Activated CD8-positive, alpha-beta memory T cell treated with anti-CD3 and anti-CD28 coated beads, Interleukin-2, amount 50 U/mL, for 48 hours (primary cell): ENCODE data around the gene DDN.

Source experiments
- DNase-seq: peaks from one replicate; pipeline ENCODE4 v3.0.0-alpha.2; 2020

Gene DDN

GRCh38 chr12:49010092-49010668, 11.0 kb upstream of the DDN start:
- DNase-seq, result no peak

- no peak for DNase-seq
These were observed 9.8 kb upstream of the DDN start for GRCh38 chr12:49008943-49009342.

GRCh38 chr12:49000346-49000745, 1.2 kb upstream of the DDN start:
- DNase-seq, result no peak

GRCh38 chr12:48998497-48999353, 450 bp downstream of the DDN start:
- DNase-seq, result no peak

GRCh38 chr12:48997719-48998496, 1.3 kb downstream of the DDN start:
- peak; percentile 75 for DNase-seq

GRCh38 chr12:48996794-48997718, 2.1 kb downstream of the DDN start:
- peak; percentile 83 for DNase-seq

GRCh38 chr12:48995086-48995879, 3.9 kb downstream of the DDN start:
- peak; percentile 78 for DNase-seq

GRCh38 chr12:48994224-48995085, 4.7 kb downstream of the DDN start:
- DNase-seq, result no peak

- no peak for DNase-seq
These were observed 5.4 kb downstream of the DDN start for GRCh38 chr12:48993787-48994186.

GRCh38 chr12:48991247-48992050, 7.7 kb downstream of the DDN start:
- DNase-seq, result no peak

GRCh38 chr12:48990552-48990951, 8.6 kb downstream of the DDN start:
- no peak for DNase-seq

GRCh38 chr12:48988030-48988649, 11.0 kb downstream of the DDN start:
- DNase-seq, result peak; percentile 97

GRCh38 chr12:48986720-48987291, 12.4 kb downstream of the DDN start:
- no peak for DNase-seq

GRCh38 chr12:48985901-48986300, 13.3 kb downstream of the DDN start:
- no peak for DNase-seq

- no peak for DNase-seq
These were observed 13.7 kb downstream of the DDN start for GRCh38 chr12:48985475-48985897.

GRCh38 chr12:48982397-48983080, 16.6 kb downstream of the DDN start:
- no peak for DNase-seq

GRCh38 chr12:48981757-48982157, 17.4 kb downstream of the DDN start:
- DNase-seq, result no peak
